ENCODE results near the gene PASK. TPM values are rescaled to one million over a fixed set of nuclear protein-coding genes. Genes with fewer than 3 reads are reported as not detected.

Gene PASK
- total and polyA plus RNA-seq, 8 donors, result 0.58 to 56.7 (median 5.9) TPM

- H3K27me3 ChIP-seq, result no peaks in the 10 kb centered on the region
- H3K4me3 ChIP-seq, result no peak overlapping the region
- intact Hi-C loops (cut with DNase I; ENCODE audit: low total_unique reads), result no loop called here
- DNase-seq, result no peak
- no peaks in the 10 kb centered on the region for H3K9me3 ChIP-seq
- 93 to 98% (median 95%) methylated on average over 4 of the region's 4 CpGs for WGBS, 5 donors
- H3K36me3 ChIP-seq, result peaks cover 24 to 67% (median 64%) of the 10 kb centered on the region in 4 donors
- no peak overlapping the region for H3K27ac ChIP-seq
- TF ChIP-seq POLR2AphosphoS5 (IDR thresholded peaks at IDR 0.05), result no peak
- TF ChIP-seq CTCF (IDR thresholded peaks at IDR 0.05), result no peak
- TF ChIP-seq POLR2A (IDR thresholded peaks at IDR 0.05), result no peak
- no peak for TF ChIP-seq EP300 (IDR thresholded peaks at IDR 0.05)
- H3K4me1 ChIP-seq, result peaks cover 6 to 18% (median 16%) of the 10 kb centered on the region in 4 donors
These were observed 5.6 kb upstream of the PASK start for GRCh38 chr2:241154915-241155314.

- TF ChIP-seq CTCF (IDR thresholded peaks at IDR 0.05) (no peak), EP300 (IDR thresholded peaks at IDR 0.05) (no peak)
- WGBS, 5 donors, result 87 to 92% (median 89%) methylated on average over 7 of the region's 7 CpGs
- intact Hi-C loops (cut with DNase I; ENCODE audit: low total_unique reads), result no loop called here
These were observed 4.3 kb upstream of the PASK start for GRCh38 chr2:241153616-241154015.

GRCh38 chr2:241151934-241152660, 2.8 kb upstream of the PASK start:
- Histone ChIP-seq H3K36me3 (peaks cover 0 to 39% (median 35%) of the 10 kb centered on the region in 4 donors), H3K4me1 (peaks cover 14 to 30% (median 27%) of the 10 kb centered on the region in 4 donors), H3K27ac (no peak overlapping the region), H3K9me3 (no peaks in the 10 kb centered on the region), H3K27me3 (no peaks in the 10 kb centered on the region), H3K4me3 (no peak overlapping the region)
- 69 to 75% (median 74%) methylated on average over 8 of the region's 8 CpGs for WGBS, 5 donors
- TF ChIP-seq EP300 (IDR thresholded peaks at IDR 0.05), result no peak
- no peak for TF ChIP-seq POLR2AphosphoS5 (IDR thresholded peaks at IDR 0.05)
- TF ChIP-seq CTCF (IDR thresholded peaks at IDR 0.05), result no peak
- no peak for TF ChIP-seq POLR2A (IDR thresholded peaks at IDR 0.05)
- intact Hi-C loops (cut with DNase I; ENCODE audit: low total_unique reads), result no loop called here
- DNase-seq, result no peak

More at GRCh38 chr2:241153616-241154015, 4.3 kb upstream of the PASK start:
- no peaks in the 10 kb centered on the region for H3K27me3 ChIP-seq
- no peak overlapping the region for H3K27ac ChIP-seq
- no peak overlapping the region for H3K4me3 ChIP-seq
- H3K36me3 ChIP-seq, result peaks cover 11 to 54% (median 51%) of the 10 kb centered on the region in 4 donors
- DNase-seq, result no peak
- peaks cover 9 to 25% (median 21%) of the 10 kb centered on the region in 4 donors for H3K4me1 ChIP-seq
- no peaks in the 10 kb centered on the region for H3K9me3 ChIP-seq

GRCh38 chr2:241150660-241151530, 1.6 kb upstream of the PASK start:
- DNase-seq, result peak; percentile 37 to 40
- intact Hi-C loops (cut with DNase I; ENCODE audit: low total_unique reads), result no loop called here
- peak overlapping the region; percentile 81 to 89 (median 87) for H3K27ac ChIP-seq
- H3K9me3 ChIP-seq, result no peaks in the 10 kb centered on the region
- peaks cover 14 to 30% (median 27%) of the 10 kb centered on the region in 4 donors for H3K4me1 ChIP-seq
- TF ChIP-seq CTCF (IDR thresholded peaks at IDR 0.05) (no peak), EP300 (IDR thresholded peaks at IDR 0.05) (no peak), POLR2A (IDR thresholded peaks at IDR 0.05) (no peak), POLR2AphosphoS5 (IDR thresholded peaks at IDR 0.05) (no peak)
- no peaks in the 10 kb centered on the region for H3K27me3 ChIP-seq
- peak overlapping the region; percentile 72 to 95 (median 90) for H3K4me3 ChIP-seq
- 4 to 6% (median 6%) methylated on average over 28 to 37 of the region's 37 CpGs for WGBS, 5 donors
- H3K36me3 ChIP-seq, result peaks cover 0 to 31% (median 26%) of the 10 kb centered on the region in 4 donors
